ENCODE results near the gene URI1.

The URI1 gene

GRCh38 chr19:30028118-30028991 lies 86.3 kb downstream of the URI1 start:
- no peaks in the 10 kb centered on the region for H3K27me3 ChIP-seq (ENCODE audit: insufficient read depth, low read depth)
- no peak overlapping the region for H2AFZ ChIP-seq (ENCODE audit: low read depth)
- H3K4me3 ChIP-seq (IDR thresholded peaks at IDR 0.05; ENCODE audit: insufficient read depth, low read depth, low read length) = no peak overlapping the region
- H3K4me1 ChIP-seq (ENCODE audit: low read depth, poor library complexity, severe bottlenecking) = peaks cover 48% of the 10 kb centered on the region
- H3K79me2 ChIP-seq (ENCODE audit: insufficient read depth, low read depth) = no peaks in the 10 kb centered on the region
- 0 out of 2 replicates have a peak, but pooled peaks cover 2% of the 10 kb centered on the region for H4K20me1 ChIP-seq (ENCODE audit: insufficient read depth)
- TF ChIP-seq, protein P1, sequence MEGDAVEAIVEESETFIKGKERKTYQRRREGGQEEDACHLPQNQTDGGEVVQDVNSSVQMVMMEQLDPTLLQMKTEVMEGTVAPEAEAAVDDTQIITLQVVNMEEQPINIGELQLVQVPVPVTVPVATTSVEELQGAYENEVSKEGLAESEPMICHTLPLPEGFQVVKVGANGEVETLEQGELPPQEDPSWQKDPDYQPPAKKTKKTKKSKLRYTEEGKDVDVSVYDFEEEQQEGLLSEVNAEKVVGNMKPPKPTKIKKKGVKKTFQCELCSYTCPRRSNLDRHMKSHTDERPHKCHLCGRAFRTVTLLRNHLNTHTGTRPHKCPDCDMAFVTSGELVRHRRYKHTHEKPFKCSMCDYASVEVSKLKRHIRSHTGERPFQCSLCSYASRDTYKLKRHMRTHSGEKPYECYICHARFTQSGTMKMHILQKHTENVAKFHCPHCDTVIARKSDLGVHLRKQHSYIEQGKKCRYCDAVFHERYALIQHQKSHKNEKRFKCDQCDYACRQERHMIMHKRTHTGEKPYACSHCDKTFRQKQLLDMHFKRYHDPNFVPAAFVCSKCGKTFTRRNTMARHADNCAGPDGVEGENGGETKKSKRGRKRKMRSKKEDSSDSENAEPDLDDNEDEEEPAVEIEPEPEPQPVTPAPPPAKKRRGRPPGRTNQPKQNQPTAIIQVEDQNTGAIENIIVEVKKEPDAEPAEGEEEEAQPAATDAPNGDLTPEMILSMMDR (conservative IDR thresholded peaks at IDR 0.05; ENCODE audit: low read depth, low read length) = no peak
- peak overlapping the region; percentile 56 for H3K4me2 ChIP-seq
- H3K36me3 ChIP-seq (ENCODE audit: insufficient read depth) = peaks cover 3% of the 10 kb centered on the region; the same call in 1 of the 2 replicates
- H3K27ac ChIP-seq = peak overlapping the region; percentile 74; the same call in 1 of the 2 replicates
- no peak overlapping the region for H3K9ac ChIP-seq

DNA sequence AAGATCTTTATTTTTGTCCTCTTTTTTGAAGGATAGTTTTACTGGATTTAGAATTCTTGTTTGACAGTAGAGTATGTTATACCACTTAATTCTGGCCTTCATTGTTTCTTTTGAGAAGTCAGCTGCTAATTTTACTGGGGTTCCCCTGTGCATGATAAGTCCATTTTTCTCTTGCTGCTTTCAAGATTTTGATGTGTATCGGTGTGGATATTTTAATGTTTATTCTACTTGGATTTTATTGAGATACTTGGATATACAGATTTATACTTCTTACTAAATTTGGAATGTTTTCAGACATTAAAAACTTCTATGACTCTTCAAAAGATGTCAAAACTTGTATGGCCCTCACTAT lies 86.9 kb downstream of the URI1 start:
- peaks cover 3% of the 10 kb centered on the region; the same call in 1 of the 2 replicates for H3K36me3 ChIP-seq (ENCODE audit: insufficient read depth)
- peak overlapping the region; percentile 56 for H3K4me2 ChIP-seq
- no peaks in the 10 kb centered on the region for H3K27me3 ChIP-seq (ENCODE audit: insufficient read depth, low read depth)
- no peaks in the 10 kb centered on the region for H3K79me2 ChIP-seq (ENCODE audit: insufficient read depth, low read depth)
- H3K9ac ChIP-seq = 0 out of 2 replicates have a peak overlapping the region, but pooled peaks have one; percentile 2
- H2AFZ ChIP-seq (ENCODE audit: low read depth) = no peak overlapping the region
- no peak overlapping the region for H3K4me3 ChIP-seq (IDR thresholded peaks at IDR 0.05; ENCODE audit: insufficient read depth, low read depth, low read length)
- TF ChIP-seq, protein P1 (conservative IDR thresholded peaks at IDR 0.05; ENCODE audit: low read depth, low read length) = no peak
- H4K20me1 ChIP-seq (ENCODE audit: insufficient read depth) = 0 out of 2 replicates have a peak, but pooled peaks cover 2% of the 10 kb centered on the region
- H3K4me1 ChIP-seq (ENCODE audit: low read depth, poor library complexity, severe bottlenecking) = peaks cover 48% of the 10 kb centered on the region
- H3K27ac ChIP-seq = peak overlapping the region; percentile 74

DNA sequence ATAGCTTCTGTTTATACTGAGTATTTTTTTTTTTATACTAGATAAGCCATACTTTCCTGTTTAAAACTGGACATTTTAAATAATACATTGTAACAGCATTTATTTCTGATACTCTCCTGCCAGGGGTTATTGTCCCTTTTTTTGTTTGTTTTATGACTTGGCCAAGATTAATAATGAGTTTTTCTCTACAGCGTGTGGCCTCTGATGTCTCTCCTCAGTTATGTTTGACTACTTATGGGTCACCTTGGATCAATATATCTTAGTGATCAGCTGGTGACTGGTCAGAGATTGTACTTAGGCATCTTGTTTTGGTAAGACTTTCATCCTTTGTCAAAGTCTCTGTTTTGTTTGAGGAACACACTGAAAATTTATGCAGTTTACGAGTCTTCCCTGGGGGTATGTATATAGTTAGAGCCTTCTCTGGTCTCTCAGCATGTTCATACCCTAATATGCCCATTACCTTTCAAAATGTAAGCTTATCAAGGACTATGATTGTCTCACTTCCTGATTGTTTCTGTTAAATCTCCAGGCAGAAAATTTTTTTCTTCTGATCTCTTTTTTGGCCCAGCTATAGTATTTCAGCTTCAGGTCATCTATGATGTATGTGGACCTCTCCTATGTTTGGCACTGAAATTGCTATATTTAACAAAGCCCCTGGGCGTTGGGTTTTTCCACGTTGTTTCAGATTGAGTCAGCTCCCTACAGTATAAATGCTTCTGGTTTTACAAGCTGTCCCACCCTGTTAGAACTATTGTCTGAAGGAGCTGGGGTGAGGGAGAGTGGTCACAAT lies 87.9 kb downstream of the URI1 start:
- Histone ChIP-seq H3K4me1 (ENCODE audit: low read depth, poor library complexity, severe bottlenecking) (peaks cover 48% of the 10 kb centered on the region), H3K4me2 (peak overlapping the region; percentile 56), H3K9ac (no peak overlapping the region; the same call in 1 of the 2 replicates), H3K27me3 (ENCODE audit: insufficient read depth, low read depth) (no peaks in the 10 kb centered on the region), H3K36me3 (ENCODE audit: insufficient read depth) (peaks cover 3% of the 10 kb centered on the region; the same call in 1 of the 2 replicates), H2AFZ (ENCODE audit: low read depth) (no peak overlapping the region), H3K4me3 (IDR thresholded peaks at IDR 0.05; ENCODE audit: insufficient read depth, low read depth, low read length) (no peak overlapping the region), H3K27ac (peak overlapping the region; percentile 74), H3K79me2 (ENCODE audit: insufficient read depth, low read depth) (no peaks in the 10 kb centered on the region), H4K20me1 (ENCODE audit: insufficient read depth) (0 out of 2 replicates have a peak, but pooled peaks cover 2% of the 10 kb centered on the region)
- TF ChIP-seq, protein P1 (conservative IDR thresholded peaks at IDR 0.05; ENCODE audit: low read depth, low read length) = no peak

DNA sequence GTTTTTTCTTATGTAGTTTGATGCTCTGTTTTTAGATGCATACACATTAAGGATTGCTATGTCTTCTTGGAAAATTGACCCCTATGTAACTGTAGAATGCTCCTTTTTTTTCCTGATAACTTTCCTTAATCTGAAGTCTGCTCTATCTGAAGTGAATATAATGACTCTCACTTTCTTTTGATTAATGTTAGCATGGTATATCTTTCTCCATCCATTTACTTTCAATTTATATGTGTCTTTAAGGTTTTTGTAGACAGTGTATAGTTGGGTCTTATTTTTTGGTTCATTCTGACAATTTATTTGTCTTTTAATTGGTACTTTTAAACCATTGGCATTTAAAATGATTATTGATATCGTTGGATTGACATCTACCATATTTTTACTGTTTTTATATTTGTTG lies 92.3 kb downstream of the URI1 start:
- peaks cover 3% of the 10 kb centered on the region; the same call in 1 of the 2 replicates for H3K36me3 ChIP-seq (ENCODE audit: insufficient read depth)
- H3K9ac ChIP-seq = no peak overlapping the region
- TF ChIP-seq, protein P1 (conservative IDR thresholded peaks at IDR 0.05; ENCODE audit: low read depth, low read length) = no peak
- no peak overlapping the region for H2AFZ ChIP-seq (ENCODE audit: low read depth)
- peaks cover 27% of the 10 kb centered on the region for H3K4me1 ChIP-seq (ENCODE audit: low read depth, poor library complexity, severe bottlenecking)
- no peaks in the 10 kb centered on the region for H3K79me2 ChIP-seq (ENCODE audit: insufficient read depth, low read depth)
- no peak overlapping the region for H3K4me2 ChIP-seq
- H3K27ac ChIP-seq = no peak overlapping the region
- no peak overlapping the region for H3K4me3 ChIP-seq (IDR thresholded peaks at IDR 0.05; ENCODE audit: insufficient read depth, low read depth, low read length)
- no peaks in the 10 kb centered on the region for H3K27me3 ChIP-seq (ENCODE audit: insufficient read depth, low read depth)
- no peaks in the 10 kb centered on the region for H4K20me1 ChIP-seq (ENCODE audit: insufficient read depth)

All from KMS-11 (cell line).